ENCODE results near the gene MRPL22. TPM values are rescaled to one million over a fixed set of nuclear protein-coding genes. Genes with fewer than 3 reads are reported as not detected.

MRPL22 gene
- total and polyA plus RNA-seq, 2 of the 13 experiments (the other 11 are each of a cell fraction or from before 2014, with no cell fraction given) = 66.8 to 84.8 TPM

- TF ChIP-seq, protein P1, sequence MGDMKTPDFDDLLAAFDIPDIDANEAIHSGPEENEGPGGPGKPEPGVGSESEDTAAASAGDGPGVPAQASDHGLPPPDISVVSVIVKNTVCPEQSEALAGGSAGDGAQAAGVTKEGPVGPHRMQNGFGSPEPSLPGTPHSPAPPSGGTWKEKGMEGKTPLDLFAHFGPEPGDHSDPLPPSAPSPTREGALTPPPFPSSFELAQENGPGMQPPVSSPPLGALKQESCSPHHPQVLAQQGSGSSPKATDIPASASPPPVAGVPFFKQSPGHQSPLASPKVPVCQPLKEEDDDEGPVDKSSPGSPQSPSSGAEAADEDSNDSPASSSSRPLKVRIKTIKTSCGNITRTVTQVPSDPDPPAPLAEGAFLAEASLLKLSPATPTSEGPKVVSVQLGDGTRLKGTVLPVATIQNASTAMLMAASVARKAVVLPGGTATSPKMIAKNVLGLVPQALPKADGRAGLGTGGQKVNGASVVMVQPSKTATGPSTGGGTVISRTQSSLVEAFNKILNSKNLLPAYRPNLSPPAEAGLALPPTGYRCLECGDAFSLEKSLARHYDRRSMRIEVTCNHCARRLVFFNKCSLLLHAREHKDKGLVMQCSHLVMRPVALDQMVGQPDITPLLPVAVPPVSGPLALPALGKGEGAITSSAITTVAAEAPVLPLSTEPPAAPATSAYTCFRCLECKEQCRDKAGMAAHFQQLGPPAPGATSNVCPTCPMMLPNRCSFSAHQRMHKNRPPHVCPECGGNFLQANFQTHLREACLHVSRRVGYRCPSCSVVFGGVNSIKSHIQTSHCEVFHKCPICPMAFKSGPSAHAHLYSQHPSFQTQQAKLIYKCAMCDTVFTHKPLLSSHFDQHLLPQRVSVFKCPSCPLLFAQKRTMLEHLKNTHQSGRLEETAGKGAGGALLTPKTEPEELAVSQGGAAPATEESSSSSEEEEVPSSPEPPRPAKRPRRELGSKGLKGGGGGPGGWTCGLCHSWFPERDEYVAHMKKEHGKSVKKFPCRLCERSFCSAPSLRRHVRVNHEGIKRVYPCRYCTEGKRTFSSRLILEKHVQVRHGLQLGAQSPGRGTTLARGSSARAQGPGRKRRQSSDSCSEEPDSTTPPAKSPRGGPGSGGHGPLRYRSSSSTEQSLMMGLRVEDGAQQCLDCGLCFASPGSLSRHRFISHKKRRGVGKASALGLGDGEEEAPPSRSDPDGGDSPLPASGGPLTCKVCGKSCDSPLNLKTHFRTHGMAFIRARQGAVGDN (CRISPR knock-in tag; IDR thresholded peaks at IDR 0.05) = no peak
- no peak for TF ChIP-seq ZFP36L1 (CRISPR knock-in tag; IDR thresholded peaks at IDR 0.05)
- no peak for TF ChIP-seq ZNF251 (CRISPR knock-in tag; IDR thresholded peaks at IDR 0.05)
- no peak for TF ChIP-seq HCFC1 (IDR thresholded peaks at IDR 0.05; ENCODE audit: low read depth, low read length)
- no peak for TF ChIP-seq SYNCRIP (IDR thresholded peaks at IDR 0.05; ENCODE audit: insufficient read depth, low read depth, low read length)
- no peak for TF ChIP-seq ZNF766 (CRISPR knock-in tag; IDR thresholded peaks at IDR 0.05; ENCODE audit: borderline replicate concordance)
- no peak for TF ChIP-seq ARNTL (CRISPR knock-in tag; IDR thresholded peaks at IDR 0.05)
- no peak for TF ChIP-seq NKX3-1 (CRISPR knock-in tag; IDR thresholded peaks at IDR 0.05)
- no peak for TF ChIP-seq SATB2 (CRISPR knock-in tag; IDR thresholded peaks at IDR 0.05)
- TF ChIP-seq ZNF180 (CRISPR knock-in tag; IDR thresholded peaks at IDR 0.05; ENCODE audit: borderline replicate concordance, low read depth) = no peak
- TF ChIP-seq SAP130 (CRISPR knock-in tag; IDR thresholded peaks at IDR 0.05; ENCODE audit: low read depth) = peak; percentile 76
- TF ChIP-seq, protein P2, sequence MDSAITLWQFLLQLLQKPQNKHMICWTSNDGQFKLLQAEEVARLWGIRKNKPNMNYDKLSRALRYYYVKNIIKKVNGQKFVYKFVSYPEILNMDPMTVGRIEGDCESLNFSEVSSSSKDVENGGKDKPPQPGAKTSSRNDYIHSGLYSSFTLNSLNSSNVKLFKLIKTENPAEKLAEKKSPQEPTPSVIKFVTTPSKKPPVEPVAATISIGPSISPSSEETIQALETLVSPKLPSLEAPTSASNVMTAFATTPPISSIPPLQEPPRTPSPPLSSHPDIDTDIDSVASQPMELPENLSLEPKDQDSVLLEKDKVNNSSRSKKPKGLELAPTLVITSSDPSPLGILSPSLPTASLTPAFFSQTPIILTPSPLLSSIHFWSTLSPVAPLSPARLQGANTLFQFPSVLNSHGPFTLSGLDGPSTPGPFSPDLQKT (CRISPR knock-in tag; IDR thresholded peaks at IDR 0.05; ENCODE audit: borderline replicate concordance) = no peak
- peak; percentile 26; the same call in 1 of the 2 replicates for TF ChIP-seq ZNF652 (CRISPR knock-in tag; IDR thresholded peaks at IDR 0.05; ENCODE audit: borderline replicate concordance, low read depth)
- TF ChIP-seq ZNF83 (CRISPR knock-in tag; IDR thresholded peaks at IDR 0.05; ENCODE audit: borderline replicate concordance) = no peak
- no peak for TF ChIP-seq ZNF318 (CRISPR knock-in tag; IDR thresholded peaks at IDR 0.05)
- peak; percentile 50; the same call in 1 of the 2 replicates for TF ChIP-seq FOXO1 (CRISPR knock-in tag; IDR thresholded peaks at IDR 0.05)
- no peak for TF ChIP-seq RFX3 (CRISPR knock-in tag; IDR thresholded peaks at IDR 0.05)
These were observed 67.8 kb downstream of the MRPL22 start (continued) for GRCh38 chr5:155008669-155009068.
